CD14-positive monocyte (primary cell): ENCODE measurements around the gene MIF. TPM values are rescaled to one million over a fixed set of nuclear protein-coding genes. Genes with fewer than 3 reads are reported as not detected.

Source experiments
- DNase-seq, 3 donors: peaks; one replicate each; pipeline ENCODE4 v3.0.0-alpha.2; 2011 to 2022
- H2AFZ ChIP-seq: 2 replicates; pipeline ENCODE4 v1.6.0; 2012; ENCODE audit warnings: mild to moderate bottlenecking, low read depth, low read length, inconsistent platforms; ENCODE audit not compliant: insufficient read depth, poor library complexity, severe bottlenecking
- H3K27ac ChIP-seq, 2 donors: 1 replicate in 1 of 2; 2 replicates in 1 of 2; pipeline ENCODE4 v1.5.1; 2012 to 2013; ENCODE audit warnings: low read length in 2 of 2, control low read depth in 1 of 2, inconsistent platforms in 1 of 2, low read depth in 1 of 2, mild to moderate bottlenecking in 1 of 2
- H3K27me3 ChIP-seq, 2 donors: one replicate each; pipeline versions ENCODE4 v1.6.0 to v1.6.1; 2011 to 2013; ENCODE audit warnings: low read length in 2 of 2; ENCODE audit not compliant: control insufficient read depth in 2 of 2, insufficient read depth in 2 of 2
- H3K36me3 ChIP-seq, 2 donors: replicated peaks in 1 of 2; 1 replicate in 1 of 2; 2 replicates in 1 of 2; pipeline versions ENCODE4 v1.5.1 to v1.6.1; 2012 to 2013; ENCODE audit warnings: low read length in 2 of 2, control low read depth in 1 of 2, inconsistent platforms in 1 of 2, mild to moderate bottlenecking in 1 of 2; ENCODE audit not compliant: insufficient read depth in 2 of 2, control insufficient read depth in 1 of 2
- H3K4me1 ChIP-seq, 2 donors: 1 replicate in 1 of 2; 2 replicates in 1 of 2; pipeline versions ENCODE4 v1.5.1 to v1.6.1; 2012 to 2013; ENCODE audit warnings: low read length in 2 of 2, control low read depth in 1 of 2, inconsistent platforms in 1 of 2, mild to moderate bottlenecking in 1 of 2, moderate library complexity in 1 of 2; ENCODE audit not compliant: insufficient read depth in 2 of 2, control insufficient read depth in 1 of 2
- H3K4me2 ChIP-seq: replicated peaks from 2 replicates; pipeline ENCODE3; 2012; ENCODE audit warnings: low read length, moderate library complexity, mild to moderate bottlenecking; ENCODE audit not compliant: poor library complexity, severe bottlenecking; ENCODE audit errors: extremely low read depth
- H3K4me3 ChIP-seq, 3 experiments: fragments of 200-600 bp in 1 of 3; sonication (generic) in 1 of 3; replicated peaks in 1 of 3; 1 replicate in 2 of 3; 2 replicates in 1 of 3; pipeline ENCODE4 v1.5.1; 2011 to 2013; ENCODE audit warnings: low read length in 3 of 3, mild to moderate bottlenecking in 3 of 3, control low read depth in 2 of 3, low read depth in 2 of 3, inconsistent platforms in 1 of 3, moderate library complexity in 1 of 3
- H3K79me2 ChIP-seq: 2 replicates; pipeline ENCODE4 v1.6.0; 2012; ENCODE audit warnings: mild to moderate bottlenecking, control low read depth, inconsistent platforms, low read length, moderate library complexity; ENCODE audit not compliant: insufficient read depth
- H3K9ac ChIP-seq: 2 replicates; pipeline ENCODE4 v1.6.0; 2017; ENCODE audit warnings: low read length, mild to moderate bottlenecking; ENCODE audit not compliant: insufficient read depth, poor library complexity, severe bottlenecking
- H3K9me3 ChIP-seq, 2 donors: replicated peaks in 1 of 2; 1 replicate in 1 of 2; 2 replicates in 1 of 2; pipeline versions ENCODE4 v1.5.1 to v1.6.1; 2012 to 2013; ENCODE audit warnings: low read length in 2 of 2, control low read depth in 1 of 2; ENCODE audit not compliant: control insufficient read depth in 1 of 2, insufficient read depth in 1 of 2
- H4K20me1 ChIP-seq: 2 replicates; pipeline ENCODE4 v1.6.0; 2012; ENCODE audit warnings: mild to moderate bottlenecking, low read length, control low read depth, moderate library complexity; ENCODE audit not compliant: insufficient read depth
- H3K27ac Mint-ChIP-seq, 7 donors: one replicate each; pipeline ENCODE4 v1.8.0; 2020; ENCODE audit warnings: mild to moderate bottlenecking in 7 of 7, mixed read lengths in 7 of 7, moderate library complexity in 6 of 7, inconsistent platforms in 2 of 7
- H3K27me3 Mint-ChIP-seq, 3 donors: one replicate each; pipeline ENCODE4 v1.8.0; 2021 to 2022; ENCODE audit warnings: low read depth in 3 of 3, mild to moderate bottlenecking in 3 of 3, mixed read lengths in 3 of 3, moderate library complexity in 3 of 3, inconsistent platforms in 1 of 3
- H3K36me3 Mint-ChIP-seq, 2 donors: one replicate each; pipeline ENCODE4 v1.8.0; 2020; ENCODE audit warnings: mixed read lengths in 2 of 2, inconsistent platforms in 1 of 2, mild to moderate bottlenecking in 1 of 2
- H3K4me1 Mint-ChIP-seq: one replicate; pipeline ENCODE4 v1.8.0; 2020; ENCODE audit warnings: mild to moderate bottlenecking, mixed read lengths
- H3K4me3 Mint-ChIP-seq, 2 donors: one replicate each; pipeline ENCODE4 v1.8.0; 2020; ENCODE audit warnings: mild to moderate bottlenecking in 2 of 2, mixed read lengths in 2 of 2, moderate library complexity in 1 of 2
- H3K9me3 Mint-ChIP-seq, 7 donors: one replicate each; pipeline ENCODE4 v1.8.0; 2020 to 2022; ENCODE audit warnings: mixed read lengths in 7 of 7, mild to moderate bottlenecking in 6 of 7, moderate library complexity in 6 of 7, inconsistent platforms in 2 of 7
- WGBS: methylation state at CpG from one replicate; pipeline ENCODE4 v1.1.5; 2013; ENCODE audit warnings: missing lambda C conversion rate; ENCODE audit not compliant: insufficient coverage; 5-methylcytosine and 5-hydroxymethylcytosine counted together
- intact Hi-C, 2 donors: fragments of 100-400 bp; cut with micrococcal nuclease; formaldehyde crosslinking; loops; one replicate each; pipeline versions ENCODE4 v1.15.0 to v1.15.1; 2023
- polyA plus RNA-seq, 3 donors: library from polyadenylated mRNA; depleted of rRNA in 1 of 3; unstranded in 2 of 3; stranded (reverse) in 1 of 3; fragments of 300-500 nt in 2 of 3; fragments of >200 nt in 1 of 3; fragmentation: Illumina TruSeq in 2 of 3; gene quantifications; 1 replicate in 2 of 3; 2 replicates in 1 of 3; pipeline ENCODE4 v1.2.3, GENCODE V29; 2012 to 2021
- TF ChIP-seq, protein P1 (sequence below): fragments of 200-600 bp; IDR thresholded peaks from one replicate; pipeline ENCODE4 v1.8.0; 2022; ENCODE audit warnings: antibody characterized with exemption, mild to moderate bottlenecking

MIF gene
- polyA plus RNA-seq, 3 donors: 66.4 to 390 (median 338) TPM

DNA sequence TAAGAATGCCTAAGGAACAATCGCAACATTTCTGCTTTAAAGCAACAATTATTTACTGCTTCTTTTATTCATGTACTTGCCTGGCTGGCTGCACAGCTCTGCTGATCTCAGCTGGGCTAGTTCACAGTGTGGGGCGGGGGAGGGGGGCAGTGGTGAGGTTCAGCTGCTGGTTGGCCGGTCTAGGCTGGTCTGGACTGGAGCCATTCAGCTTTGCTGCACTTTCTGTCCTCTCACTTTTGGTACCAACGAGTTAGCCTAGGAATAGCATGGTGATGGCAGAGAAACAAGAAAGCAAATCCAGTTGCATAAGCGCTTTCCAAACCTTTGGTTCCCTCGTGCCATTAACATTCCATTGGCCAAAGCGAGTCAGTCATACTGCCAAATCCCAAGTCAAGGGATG lies 16.0 kb upstream of the MIF start:
- Mint-ChIP-seq H3K27ac (no peak overlapping the region), H3K4me1 (no peaks in the 10 kb centered on the region), H3K4me3 (no peak overlapping the region), H3K9me3 (no peaks in the 10 kb centered on the region), H3K27me3 (peaks cover 0 to 1% (median 0%) of the 10 kb centered on the region in 3 donors), H3K36me3 (no peaks in the 10 kb centered on the region)
- H3K36me3 ChIP-seq: no peaks in the 10 kb centered on the region
- no peaks in the 10 kb centered on the region for H3K27me3 ChIP-seq
- DNase-seq: no peak
- no peak overlapping the region for H3K4me2 ChIP-seq
- no peaks in the 10 kb centered on the region for H4K20me1 ChIP-seq
- TF ChIP-seq, protein P1, sequence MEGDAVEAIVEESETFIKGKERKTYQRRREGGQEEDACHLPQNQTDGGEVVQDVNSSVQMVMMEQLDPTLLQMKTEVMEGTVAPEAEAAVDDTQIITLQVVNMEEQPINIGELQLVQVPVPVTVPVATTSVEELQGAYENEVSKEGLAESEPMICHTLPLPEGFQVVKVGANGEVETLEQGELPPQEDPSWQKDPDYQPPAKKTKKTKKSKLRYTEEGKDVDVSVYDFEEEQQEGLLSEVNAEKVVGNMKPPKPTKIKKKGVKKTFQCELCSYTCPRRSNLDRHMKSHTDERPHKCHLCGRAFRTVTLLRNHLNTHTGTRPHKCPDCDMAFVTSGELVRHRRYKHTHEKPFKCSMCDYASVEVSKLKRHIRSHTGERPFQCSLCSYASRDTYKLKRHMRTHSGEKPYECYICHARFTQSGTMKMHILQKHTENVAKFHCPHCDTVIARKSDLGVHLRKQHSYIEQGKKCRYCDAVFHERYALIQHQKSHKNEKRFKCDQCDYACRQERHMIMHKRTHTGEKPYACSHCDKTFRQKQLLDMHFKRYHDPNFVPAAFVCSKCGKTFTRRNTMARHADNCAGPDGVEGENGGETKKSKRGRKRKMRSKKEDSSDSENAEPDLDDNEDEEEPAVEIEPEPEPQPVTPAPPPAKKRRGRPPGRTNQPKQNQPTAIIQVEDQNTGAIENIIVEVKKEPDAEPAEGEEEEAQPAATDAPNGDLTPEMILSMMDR: no peak
- H3K79me2 ChIP-seq: no peaks in the 10 kb centered on the region
- H2AFZ ChIP-seq: no peak overlapping the region
- H3K9me3 ChIP-seq: no peaks in the 10 kb centered on the region
- H3K27ac ChIP-seq: no peak overlapping the region
- WGBS: 95% methylated on average over 6 of the region's 7 CpGs
- no peak overlapping the region for H3K9ac ChIP-seq
- H3K4me1 ChIP-seq: no peaks in the 10 kb centered on the region
- intact Hi-C loops: no loop called here
- H3K4me3 ChIP-seq: no peak overlapping the region

DNA sequence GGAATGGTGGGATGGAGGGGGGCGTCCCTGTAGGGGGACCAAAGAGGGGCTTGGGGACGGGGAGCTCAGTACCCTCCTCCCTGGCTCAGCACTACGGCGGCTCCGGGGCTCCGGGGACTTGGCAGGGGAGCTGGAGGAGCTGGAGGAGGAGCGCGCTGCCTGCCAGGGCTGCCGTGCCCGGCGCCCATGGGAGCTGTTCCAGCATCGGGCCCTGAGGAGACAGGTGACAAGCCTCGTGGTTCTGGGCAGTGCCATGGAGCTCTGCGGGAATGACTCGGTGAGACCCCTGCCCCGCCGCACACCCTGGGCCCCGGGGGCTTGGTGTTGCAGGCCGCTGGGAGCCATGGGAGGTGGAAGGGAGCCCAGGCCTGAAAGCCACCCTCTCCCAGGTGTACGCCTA lies 11.8 kb upstream of the MIF start:
- no peak overlapping the region for H2AFZ ChIP-seq
- peaks cover 0 to 6% (median 0%) of the 10 kb centered on the region in 7 donors for H3K9me3 Mint-ChIP-seq
- no peaks in the 10 kb centered on the region for H3K27me3 ChIP-seq
- 95% methylated on average over 17 of the region's 20 CpGs for WGBS
- H3K36me3 Mint-ChIP-seq: no peaks in the 10 kb centered on the region
- no peak overlapping the region for H3K4me2 ChIP-seq
- no peaks in the 10 kb centered on the region for H3K9me3 ChIP-seq
- H3K4me3 ChIP-seq: no peak overlapping the region
- intact Hi-C loops: no loop called here
- H4K20me1 ChIP-seq: no peaks in the 10 kb centered on the region
- no peak for DNase-seq
- no peak overlapping the region for H3K4me3 Mint-ChIP-seq
- H3K36me3 ChIP-seq: no peaks in the 10 kb centered on the region
- peaks cover 0 to 2% (median 2%) of the 10 kb centered on the region in 3 donors for H3K27me3 Mint-ChIP-seq
- H3K27ac ChIP-seq: no peak overlapping the region
- H3K27ac Mint-ChIP-seq: no peak overlapping the region
- no peaks in the 10 kb centered on the region for H3K4me1 Mint-ChIP-seq
- H3K9ac ChIP-seq: no peak overlapping the region
- TF ChIP-seq, protein P1: no peak
- H3K79me2 ChIP-seq: no peaks in the 10 kb centered on the region
- no peaks in the 10 kb centered on the region for H3K4me1 ChIP-seq
